HG02970 (cell line): Measurements from ENCODE around the gene CAPN6.

Experiments used
- ATAC-seq: cut with Tn5 transposase; IDR thresholded peaks from one replicate; pipeline ENCODE4 v1.9.1; 2021; ENCODE audit warnings: mild to moderate bottlenecking, moderate library complexity, moderate number of reproducible peaks; ENCODE audit not compliant: unreplicated experiment, low FRiP score

CAPN6 gene

GRCh38 chrX:111270339-111270738 is at the start of gene CAPN6:
Gene CAPN6 (minus strand): TSS chrX:111270483. CDS start chrX:111263936, 6,547 bp downstream.
- no peak for ATAC-seq

GRCh38 chrX:111319451-111319850 is 49.2 kb upstream of the CAPN6 start:
- no peak for ATAC-seq

- no peak for ATAC-seq
These were observed 48.6 kb upstream of the CAPN6 start for GRCh38 chrX:111318901-111319300.

- ATAC-seq, result no peak
These were observed 38.8 kb upstream of the CAPN6 start for GRCh38 chrX:111309083-111309482.

- no peak for ATAC-seq
These were observed 37.8 kb upstream of the CAPN6 start for GRCh38 chrX:111308039-111308438.

- ATAC-seq, result no peak
These were observed 32.0 kb upstream of the CAPN6 start for GRCh38 chrX:111302284-111302683.

GRCh38 chrX:111288841-111289240 is 18.6 kb upstream of the CAPN6 start:
- ATAC-seq, result no peak

- no peak for ATAC-seq
These were observed 14.5 kb upstream of the CAPN6 start for GRCh38 chrX:111284631-111285293.

- ATAC-seq, result no peak
These were observed 13.2 kb upstream of the CAPN6 start for GRCh38 chrX:111283446-111283845.

- no peak for ATAC-seq
These were observed 12.7 kb upstream of the CAPN6 start for GRCh38 chrX:111282991-111283390.

GRCh38 chrX:111282139-111282538 is 11.9 kb upstream of the CAPN6 start:
- no peak for ATAC-seq

GRCh38 chrX:111268506-111268905 is 1.8 kb downstream of the CAPN6 start:
- no peak for ATAC-seq

- no peak for ATAC-seq
These were observed 4.8 kb downstream of the CAPN6 start for GRCh38 chrX:111265486-111265885.

GRCh38 chrX:111264385-111264784 is 5.9 kb downstream of the CAPN6 start:
- ATAC-seq, result no peak

- ATAC-seq, result no peak
These were observed 8.2 kb downstream of the CAPN6 start for GRCh38 chrX:111262086-111262485.

GRCh38 chrX:111260451-111260850 is 9.8 kb downstream of the CAPN6 start:
- no peak for ATAC-seq

- no peak for ATAC-seq
These were observed 10.7 kb downstream of the CAPN6 start for GRCh38 chrX:111259559-111259958.

GRCh38 chrX:111257733-111258132 is 12.6 kb downstream of the CAPN6 start:
- ATAC-seq, result no peak

GRCh38 chrX:111254896-111255693 is 15.2 kb downstream of the CAPN6 start:
- ATAC-seq, result no peak

- ATAC-seq, result no peak
These were observed 26.0 kb downstream of the CAPN6 start for GRCh38 chrX:111244235-111244750.

- ATAC-seq, result no peak
These were observed 53.9 kb downstream of the CAPN6 start for GRCh38 chrX:111216293-111216801.
